UCSD-AML1 (cell line): Measurements from ENCODE around the gene FAM117A.
A peak's percentile ranks its signal among the peaks of the same experiment; 100 is the strongest.
"Not testable (repeated sequence)": the region's sequence is repeated elsewhere in the genome, so short reads cannot be mapped to it uniquely, and the experiment has no call there.

ENCODE experiments used
- DNase-seq: peaks from one replicate; lab custom pipeline; 2025; ENCODE audit not compliant: unreplicated experiment; lab: John Stamatoyannopoulos, UW

The FAM117A gene

DNA sequence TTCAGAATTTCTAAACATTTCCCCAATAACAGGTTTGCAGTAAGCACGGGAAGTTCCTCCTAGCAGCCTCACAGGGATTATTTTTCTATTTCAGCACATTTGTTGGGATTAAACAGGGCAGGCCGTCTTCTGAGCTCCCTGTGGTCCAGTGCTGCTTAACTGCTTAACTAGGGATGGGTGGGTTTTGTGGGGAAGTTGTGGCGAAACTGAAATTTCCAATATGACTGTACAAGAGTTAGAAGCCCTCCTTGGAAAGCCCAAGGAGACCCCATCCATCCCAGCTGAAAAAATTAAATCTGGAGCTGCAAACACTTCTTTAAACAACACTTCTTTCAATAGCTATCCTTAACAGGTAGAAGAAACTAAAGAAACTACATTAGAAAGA, 22.2 kb downstream of the FAM117A start:
- no peak for DNase-seq

DNA sequence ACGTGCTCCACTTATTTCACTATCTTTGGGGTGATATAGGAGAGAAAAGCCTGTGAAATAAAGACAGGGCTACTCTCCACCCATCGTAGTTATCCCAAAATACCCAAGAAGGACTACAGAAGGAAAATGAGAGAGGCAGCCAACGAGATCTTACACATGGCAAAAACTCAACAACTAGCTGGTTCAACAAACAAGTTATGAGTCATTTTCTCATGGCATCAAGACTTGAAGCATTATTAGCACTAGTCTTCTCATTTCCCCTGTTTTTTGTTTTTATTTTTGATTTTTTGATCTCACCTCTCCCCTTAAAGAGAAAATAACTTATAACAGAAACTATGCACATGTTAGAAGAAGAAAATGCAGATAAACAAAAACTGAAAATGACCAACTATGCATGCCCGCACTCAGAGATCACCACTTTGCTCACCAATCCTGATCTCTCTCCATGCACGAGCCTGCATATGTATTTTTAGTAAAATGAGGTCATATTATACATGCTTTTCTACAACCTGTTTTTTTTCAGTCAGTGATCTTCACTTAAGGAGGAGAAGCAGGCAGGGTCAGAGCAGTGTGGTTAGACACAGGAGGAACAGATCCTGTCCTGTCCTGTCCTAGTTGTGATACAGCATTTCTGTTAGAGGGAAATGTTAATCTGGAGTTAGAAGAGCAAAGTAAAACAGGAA, 22.8 kb downstream of the FAM117A start:
- no peak for DNase-seq

DNA sequence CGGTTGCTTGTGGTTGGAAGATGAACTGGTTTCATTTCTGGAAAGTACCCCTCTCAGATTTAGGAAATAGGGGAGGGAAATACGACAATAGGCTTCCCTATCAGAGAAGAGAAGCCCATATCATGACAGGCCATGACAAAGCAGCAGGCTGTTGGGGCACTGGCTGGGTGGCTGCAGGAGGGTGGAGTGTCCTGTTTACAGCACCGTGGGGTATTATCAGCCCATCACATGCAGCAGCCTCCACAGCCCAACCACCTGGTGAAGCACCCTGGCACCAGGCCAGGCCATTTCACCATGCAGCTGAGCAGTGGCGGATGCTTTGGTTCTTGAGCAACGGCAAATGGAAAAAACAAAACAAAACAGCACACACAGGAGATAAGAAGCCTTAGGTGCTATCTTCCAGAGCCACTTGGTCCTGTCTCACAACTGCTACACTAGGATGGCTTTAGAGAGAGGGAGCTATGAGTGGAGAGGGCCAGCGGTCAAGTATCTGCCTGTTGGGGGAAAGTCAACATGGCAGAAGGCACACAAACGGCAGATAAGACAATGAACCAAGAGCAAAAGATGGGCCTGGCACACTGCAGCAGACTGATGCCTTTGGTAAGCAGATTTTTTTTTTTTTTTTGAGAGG, 24.2 kb downstream of the FAM117A start:
- DNase-seq: peak; percentile 64

DNA sequence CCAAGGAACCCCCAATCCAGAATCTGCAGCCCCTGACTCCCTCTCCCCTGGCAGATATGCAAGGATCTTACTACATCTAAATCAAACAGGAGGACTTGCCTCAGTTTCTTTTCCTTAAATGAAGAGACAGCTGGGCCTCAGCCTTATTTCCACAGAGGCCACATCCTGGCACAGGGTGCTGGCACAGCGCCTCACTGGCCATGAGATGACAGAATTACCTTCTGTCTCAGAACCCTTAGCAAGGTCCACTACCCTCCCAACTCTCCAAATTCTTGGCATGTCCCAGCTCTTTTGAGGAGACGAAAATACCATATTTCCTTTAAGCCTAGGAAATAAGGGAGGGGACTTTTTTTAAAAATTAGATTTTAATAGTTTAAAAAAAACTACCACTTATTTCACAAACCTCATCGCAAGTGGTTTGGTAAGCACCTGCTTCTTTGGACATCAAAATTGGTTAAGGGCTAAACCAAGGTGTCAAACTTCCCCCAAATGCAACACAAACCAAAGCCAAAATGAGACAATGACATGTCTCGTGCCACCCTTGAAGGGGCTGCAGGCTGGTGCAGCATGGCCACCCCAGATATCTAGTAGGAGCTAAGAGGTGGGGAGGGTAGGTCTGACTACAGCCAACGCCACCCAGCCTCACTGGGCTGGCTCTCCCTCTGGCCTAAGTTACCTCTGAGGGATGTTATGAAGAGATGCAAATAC, 25.3 kb downstream of the FAM117A start:
- no peak for DNase-seq

DNA sequence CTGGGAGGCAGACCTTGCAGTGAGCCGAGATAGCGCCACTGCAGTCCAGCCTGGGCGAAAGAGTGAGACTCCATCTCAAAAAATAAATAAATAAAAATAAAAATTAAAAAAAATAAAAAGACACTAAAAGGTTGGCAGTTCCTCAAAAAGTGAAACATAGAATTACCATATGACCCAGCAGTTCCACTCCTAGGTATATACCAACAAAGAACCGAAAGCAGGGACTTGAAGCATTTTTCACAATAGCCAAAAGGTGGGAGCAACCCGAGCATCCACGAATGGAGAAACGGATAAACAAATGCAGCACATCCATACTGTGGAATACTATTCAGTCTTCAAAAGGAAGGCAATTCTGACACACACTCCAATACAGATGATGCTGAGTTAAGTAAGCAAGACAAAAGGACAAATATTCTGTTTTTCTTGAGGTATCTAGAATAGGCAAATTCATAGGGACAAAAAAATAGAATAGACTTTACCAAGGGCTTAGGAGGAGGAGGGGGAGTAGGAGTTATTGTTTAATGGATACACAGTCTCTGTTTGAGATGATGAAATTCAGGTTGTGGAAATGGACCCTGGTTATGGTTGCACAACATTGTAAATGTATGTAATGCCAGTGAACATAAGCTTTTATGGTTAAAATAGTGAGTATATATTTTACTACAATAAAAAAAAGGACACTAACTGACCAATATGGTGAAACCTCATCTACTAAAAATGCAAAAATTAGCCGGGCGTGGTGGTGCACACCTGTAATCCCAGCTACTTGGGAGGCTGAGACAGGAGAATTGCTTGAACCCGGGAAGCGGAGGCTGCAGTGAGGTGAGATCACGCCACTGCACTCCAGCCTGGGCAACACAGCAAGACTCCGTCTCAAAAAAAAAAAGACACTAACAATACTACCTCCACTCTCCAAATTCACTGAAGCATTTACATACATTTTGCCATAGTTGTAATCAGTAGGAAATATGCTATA, 29.1 kb downstream of the FAM117A start:
- no peak for DNase-seq

DNA sequence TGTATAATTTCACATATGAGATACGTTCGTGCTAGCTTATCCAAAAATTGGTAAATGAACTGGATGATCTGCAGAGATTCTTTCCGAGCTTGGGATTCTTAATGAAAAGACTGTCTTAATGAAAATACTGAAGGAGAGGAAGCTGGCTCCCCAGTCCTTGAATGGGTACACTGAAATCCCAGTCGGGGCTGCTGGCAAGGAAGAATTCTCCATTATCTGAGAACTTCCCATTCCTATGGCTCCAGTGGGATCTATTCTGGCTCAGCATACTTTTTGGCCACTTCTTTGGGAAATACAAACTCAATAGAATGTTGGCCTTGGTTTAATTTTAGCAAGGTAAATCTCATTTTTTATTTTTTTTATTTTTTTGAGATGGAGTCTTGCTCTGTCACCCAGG, 32.5 kb downstream of the FAM117A start:
- no peak for DNase-seq

DNA sequence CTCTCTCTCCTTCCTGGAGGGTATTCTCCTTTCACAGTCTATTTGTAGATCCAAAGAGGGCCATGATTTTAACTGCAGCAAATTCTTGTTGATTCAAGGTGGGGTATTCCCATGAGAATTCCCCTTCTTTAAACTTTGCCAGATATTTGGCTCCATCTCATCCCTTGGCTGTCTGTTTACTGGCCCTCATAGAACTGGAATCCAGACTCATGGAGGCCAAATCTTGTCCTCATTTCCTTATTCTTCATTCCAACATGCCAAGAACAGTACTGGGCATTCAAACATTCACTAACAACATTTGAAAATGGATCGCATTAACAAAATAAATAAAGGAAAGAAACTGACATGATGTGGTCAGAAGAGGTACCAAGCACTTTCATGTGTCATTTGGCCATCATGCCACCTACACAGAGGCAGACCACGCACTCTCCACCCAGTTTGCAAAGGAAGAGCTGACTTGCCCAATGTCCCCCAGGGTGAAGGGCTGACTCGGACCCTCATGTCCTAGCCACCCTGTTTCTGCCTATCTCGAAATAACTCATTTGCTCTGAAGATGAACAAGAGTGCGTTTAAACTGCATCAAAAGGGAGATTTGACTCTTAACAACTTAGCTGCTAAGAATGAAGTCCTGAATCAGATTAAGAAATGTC, 33.0 kb downstream of the FAM117A start:
- DNase-seq: no peak

DNA sequence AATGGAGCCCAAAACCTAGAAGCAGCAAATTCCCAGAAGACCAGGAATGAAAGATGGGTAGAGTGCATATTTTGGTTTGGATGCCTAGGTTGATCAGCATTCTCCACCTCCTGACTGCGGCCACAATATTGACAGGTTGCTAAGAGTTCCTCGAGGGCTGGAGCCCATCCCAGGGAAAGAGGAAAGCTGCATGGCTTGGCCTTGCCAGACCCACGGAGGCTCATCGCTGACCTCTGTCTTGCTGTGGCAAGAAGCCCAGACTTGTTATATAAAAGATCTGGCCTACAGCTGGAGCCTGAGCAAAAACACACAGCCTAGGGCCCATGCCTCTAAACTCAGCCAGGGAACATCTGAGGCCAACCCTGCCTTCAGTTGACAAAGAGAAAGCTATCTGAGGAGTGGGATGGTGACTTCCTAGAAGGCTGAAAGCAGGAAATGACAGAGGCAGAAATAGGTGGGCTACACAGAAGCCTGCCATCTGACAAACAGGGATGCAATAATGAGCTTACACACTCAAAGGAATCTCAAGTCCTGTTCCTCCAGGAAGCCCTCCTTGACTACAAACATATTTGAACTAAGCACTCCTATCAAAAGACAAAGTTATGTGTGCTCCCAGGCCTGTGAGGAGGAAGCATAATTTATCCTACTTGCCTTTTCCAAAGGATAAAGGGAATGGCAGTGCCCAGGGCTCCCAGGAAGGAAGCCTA, 33.7 kb downstream of the FAM117A start:
- no peak for DNase-seq

DNA sequence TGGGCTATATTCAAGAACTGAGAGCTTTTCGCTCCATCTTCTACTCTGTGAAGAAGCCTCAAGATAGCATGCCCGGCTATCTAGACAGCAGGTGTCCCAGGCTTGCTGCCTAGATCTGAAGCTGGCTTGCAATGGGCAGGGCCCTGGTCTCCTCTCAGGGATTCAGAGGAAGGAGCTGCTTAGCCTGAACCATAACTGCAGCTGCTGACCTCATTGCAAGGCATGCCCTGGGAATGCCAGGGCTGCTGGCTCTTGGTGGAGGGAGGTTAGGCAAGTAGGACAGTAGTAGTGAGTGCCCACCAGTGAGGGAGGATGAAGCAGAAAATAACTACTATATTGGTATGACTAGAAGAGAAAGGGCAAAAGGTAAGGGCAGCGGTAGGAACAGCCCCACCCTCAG, 34.9 kb downstream of the FAM117A start:
- DNase-seq: no peak

DNA sequence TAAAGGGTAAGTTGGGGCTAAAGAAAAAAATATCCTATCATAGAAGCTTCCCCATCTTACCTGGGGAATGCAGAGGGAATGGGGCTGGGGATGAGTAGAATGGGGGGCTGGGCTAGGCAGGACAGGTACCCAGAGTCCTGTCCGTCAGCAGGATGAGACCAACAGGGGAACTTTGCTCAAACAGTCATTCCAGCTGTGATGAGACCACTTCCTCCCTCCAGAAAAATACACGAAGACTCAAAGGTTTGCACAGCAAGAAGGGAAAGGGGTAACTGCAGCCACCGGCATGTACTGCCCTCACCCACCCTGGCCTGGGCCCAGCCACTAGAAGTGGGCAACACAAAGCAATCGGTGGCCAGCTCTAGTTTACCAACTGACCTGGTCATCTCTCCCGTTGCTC, 35.5 kb downstream of the FAM117A start:
- no peak for DNase-seq

DNA sequence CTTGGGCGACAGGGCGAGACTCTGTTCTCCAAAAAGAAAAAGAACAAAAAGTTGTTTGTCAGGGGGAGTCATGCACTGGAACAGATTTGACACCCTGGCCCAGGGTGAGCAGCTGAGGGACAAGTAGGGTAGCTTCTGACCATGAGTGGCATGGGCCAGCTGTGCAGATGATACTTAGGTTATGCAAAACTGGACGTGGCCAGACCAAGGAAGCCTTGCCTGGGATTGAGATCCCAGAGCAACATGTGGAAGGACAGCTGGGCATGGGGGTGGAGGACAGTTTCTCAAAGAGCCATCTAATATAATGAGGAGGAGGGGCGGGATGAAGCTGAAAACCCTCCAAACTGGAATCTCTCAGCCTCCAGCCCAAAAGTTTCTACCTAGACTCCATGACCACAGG, 36.6 kb downstream of the FAM117A start:
- DNase-seq: no peak

DNA sequence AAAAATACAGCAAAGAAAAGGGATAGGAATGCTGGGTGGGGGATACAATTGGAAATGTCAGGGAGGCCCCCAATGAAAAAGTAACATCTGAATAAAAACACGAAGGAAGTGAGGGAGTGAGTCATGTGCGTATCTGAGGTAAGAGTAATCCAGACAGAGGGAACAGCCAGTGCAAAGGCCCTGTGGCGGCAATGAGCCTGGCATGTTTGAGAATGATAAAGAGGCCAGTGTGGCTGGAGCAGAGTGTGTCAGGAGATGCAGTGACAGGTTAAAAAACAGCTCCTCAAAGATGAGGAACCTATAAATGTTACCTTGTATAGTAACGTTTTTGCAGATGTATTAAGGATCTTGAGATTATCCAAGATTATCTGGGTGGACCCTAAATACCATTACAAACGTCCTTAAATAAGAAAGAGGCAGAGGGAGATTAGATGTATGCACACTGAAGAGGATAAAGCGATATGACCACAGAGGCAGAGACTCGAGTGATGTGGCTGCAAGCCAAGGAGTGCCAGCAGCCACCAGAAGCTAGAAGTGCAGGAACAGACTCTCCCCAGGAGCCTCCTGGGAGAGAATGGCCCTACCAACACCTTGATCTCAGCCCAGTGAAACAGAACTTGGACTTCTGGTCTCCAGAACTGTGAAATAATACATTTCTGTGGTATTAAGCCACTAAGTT, 38.3 kb downstream of the FAM117A start:
- DNase-seq: no peak

DNA sequence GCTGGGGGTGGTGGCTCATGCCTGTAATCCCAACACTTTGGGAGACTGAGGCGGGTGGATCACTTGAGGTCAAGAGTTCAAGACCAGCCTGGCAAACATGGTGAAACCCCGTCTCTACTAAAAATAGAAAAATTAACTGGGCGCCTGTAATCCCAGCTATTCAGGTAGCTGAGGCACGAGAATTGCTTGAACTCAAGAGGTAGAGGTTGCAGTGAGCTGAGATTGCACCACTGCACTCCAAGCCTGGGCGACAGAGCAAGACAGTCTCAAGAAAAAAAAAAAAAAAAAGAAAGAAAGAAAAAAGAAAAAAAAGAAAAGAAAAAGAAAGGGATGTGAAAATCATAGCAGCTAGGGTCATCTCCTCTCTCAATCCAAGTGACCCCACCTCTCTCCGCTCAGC, 39.4 kb downstream of the FAM117A start:
- DNase-seq: not testable (repeated sequence)

DNA sequence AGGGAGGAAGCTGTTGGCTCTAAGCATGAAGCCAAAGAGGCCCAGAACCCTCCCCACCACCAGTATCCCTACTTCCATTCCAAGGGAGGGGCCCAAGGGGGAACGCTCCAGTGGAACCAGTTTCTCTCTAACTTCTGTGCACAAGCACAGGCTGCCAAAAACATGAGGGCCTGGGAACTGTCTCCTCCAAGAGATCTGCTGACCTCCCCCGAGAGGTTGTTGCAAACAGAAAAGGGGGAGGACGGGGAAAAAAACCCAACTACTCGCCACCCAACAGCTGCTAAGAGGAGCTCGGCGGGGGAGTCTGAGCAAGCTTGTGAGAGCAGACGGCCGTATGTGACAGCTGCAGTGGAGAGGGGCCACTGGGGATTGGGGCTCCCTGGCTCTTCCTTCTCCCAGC, 40.5 kb downstream of the FAM117A start:
- no peak for DNase-seq

DNA sequence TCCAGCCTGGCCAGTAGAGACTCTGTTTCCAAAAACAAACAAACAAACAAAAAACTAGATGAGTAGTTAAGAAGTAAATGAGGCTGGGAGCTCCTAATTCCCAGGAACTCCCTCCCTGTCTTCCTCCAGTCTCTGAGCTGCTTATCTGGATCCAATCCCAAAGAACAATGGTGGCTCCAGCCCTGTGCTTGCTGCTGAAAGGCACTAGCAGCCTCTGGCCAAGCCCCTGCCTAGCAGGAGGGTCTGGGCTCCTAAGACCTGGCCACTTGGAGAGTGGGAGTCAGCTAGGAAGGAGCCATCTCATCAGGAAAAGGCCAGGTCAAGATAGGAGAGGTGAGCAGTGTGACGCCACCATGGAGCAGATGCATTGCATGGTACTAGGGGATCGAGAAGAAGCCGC, 41.9 kb downstream of the FAM117A start:
- no peak for DNase-seq

DNA sequence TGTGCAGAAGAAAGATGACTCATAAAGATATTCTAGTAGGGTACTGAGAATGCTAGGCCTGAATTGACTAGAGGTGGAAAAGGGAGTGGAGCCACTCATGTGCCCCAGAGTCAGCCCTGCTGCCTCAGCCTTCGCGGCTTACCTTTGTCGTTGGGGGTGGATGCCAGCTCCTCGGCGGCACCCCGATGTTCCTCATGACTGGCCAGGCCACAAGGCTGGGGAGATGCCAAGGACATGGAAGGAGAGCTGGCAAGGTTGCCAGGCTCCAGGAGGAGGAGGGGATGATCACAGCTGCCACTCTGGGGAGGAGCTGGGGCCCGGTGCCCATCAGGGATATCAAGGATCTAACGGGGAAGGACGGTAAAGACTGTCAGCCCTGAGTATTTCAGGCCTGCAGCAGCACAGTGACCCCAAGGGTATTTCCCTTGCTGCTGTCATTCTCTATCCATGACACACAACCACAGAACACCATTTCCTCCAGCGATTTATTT, 46.5 kb downstream of the FAM117A start:
- DNase-seq: no peak

DNA sequence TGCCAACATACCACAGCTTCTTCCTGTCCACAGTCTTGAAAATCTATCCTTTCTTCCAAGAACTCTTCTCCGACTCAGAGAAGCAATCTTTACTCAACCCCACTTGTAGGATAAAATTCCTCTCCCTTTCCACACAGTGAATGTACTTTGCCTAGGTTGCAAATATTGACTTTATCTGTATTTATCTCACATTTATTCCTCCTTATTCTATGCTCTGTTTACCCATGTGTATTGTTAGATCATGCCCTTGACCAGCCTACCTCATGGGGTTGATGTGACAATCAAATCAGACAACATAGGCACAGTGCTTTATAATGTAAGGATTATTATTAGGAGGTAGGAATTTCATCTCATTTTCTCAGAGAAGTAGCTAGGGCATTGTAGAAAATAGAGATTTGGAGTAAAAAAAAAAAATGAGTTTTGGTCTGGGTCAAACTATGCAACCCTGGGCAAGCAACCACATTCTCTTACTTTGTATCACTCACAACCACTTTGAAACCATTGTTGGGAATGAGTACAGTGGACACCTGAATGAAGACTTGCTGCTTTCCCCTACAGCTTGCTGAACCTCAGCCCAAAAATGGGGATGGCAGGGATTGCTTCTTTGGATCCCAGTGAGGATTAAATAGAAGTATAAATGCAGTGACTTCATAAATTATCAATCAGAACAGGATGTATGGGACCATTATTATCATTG, 47.1 kb downstream of the FAM117A start:
- no peak for DNase-seq

DNA sequence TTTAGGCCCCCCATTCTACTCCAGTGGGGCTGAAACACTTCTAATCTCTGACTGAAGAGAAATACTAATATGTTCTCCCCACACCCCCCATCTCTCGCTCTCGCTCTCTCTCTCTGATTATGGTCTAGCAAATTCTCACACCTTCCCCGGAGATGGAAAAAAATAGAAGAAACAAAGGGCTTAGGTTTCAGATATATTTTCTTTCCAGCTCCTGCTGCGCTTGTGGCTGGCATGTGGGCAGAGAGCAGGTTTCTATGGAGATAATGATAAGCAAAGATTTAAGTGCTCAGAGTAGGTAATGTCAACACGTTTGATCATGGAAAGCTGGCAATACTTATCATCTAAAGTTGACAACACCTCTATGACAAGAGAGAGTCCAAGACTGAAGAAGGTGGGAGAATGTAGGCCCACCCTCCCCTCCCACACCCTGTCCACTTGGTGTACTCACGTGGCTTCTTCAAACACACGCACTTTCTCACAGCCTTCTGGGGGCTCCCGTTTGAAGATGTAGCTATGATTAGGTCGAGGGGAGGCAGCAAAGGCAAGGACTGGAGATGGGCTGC, 48.1 kb downstream of the FAM117A start:
- no peak for DNase-seq

DNA sequence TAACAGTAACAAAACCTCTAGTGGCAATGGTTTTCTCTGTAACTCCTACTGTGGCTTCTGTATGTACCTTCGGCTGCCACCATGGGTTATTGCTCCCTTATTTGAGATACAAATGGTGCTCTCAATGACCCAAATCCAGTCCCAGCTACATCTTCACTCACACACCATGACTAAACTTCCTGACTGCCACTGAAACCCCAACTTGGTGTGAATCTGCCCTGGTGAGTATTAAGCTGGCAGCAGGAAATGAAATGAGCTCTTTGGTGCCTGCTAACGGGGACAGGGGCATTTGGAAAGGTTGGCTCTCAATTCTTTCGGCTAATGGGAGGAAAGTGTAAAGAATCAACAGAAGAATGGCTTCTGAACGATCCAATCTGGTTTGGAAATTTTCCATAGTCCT, 48.7 kb downstream of the FAM117A start:
- DNase-seq: no peak
